ENCODE data around the gene PTPRM.

- TF ChIP-seq EZH2phosphoT487 (IDR thresholded peaks at IDR 0.05; ENCODE audit: insufficient read depth, low read depth) (no peak), EZH2 (IDR thresholded peaks at IDR 0.05; ENCODE audit: insufficient read depth, poor library complexity, severe bottlenecking) (no peak)
Observed at GRCh38 chr18:7772510-7772888, 205.4 kb downstream of the PTPRM start.
